ENCODE results near the gene MEI4.

- TF ChIP-seq POLR2A (IDR thresholded peaks at IDR 0.05) (no peak), CTCF (IDR thresholded peaks at IDR 0.05) (no peak)
Measured at GRCh38 chr6:77857421-77857820, 204.6 kb downstream of the MEI4 start.

Measured in prostate gland (tissue), 2 donors.